NCI-H2196 treated with DMSO at 0.1 percent for 48 hours (cell line): ENCODE data around the gene NAA25.
"Not testable (repeated sequence)": the region's sequence is repeated elsewhere in the genome, so short reads cannot be mapped to it uniquely, and the experiment has no call there.

Experiments
- DNase-seq: peaks from one replicate; lab custom pipeline; 2025; ENCODE audit not compliant: unreplicated experiment; lab: John Stamatoyannopoulos, UW

NAA25 gene

GRCh38 chr12:112010415-112011344 lies 97.9 kb downstream of the NAA25 start:
- no peak for DNase-seq

DNA sequence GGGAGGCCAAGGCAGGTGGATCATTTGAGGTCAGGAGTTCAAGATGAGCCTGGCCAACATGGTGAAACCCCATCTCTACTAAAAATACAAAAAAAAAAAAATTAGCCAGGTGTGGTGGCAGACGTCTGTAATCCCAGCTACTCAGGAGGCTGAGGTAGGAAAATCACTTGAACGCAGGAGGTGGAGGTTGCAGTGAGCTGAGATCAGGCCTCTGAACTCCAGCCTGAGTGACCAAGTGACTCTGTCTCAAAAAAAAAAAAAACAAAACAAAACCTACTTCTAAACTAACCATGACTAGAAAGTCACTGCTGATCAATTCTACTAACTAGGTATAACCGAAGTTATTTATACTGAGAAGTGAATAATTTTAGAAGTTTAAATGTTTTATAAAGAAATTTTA lies 99.0 kb downstream of the NAA25 start:
- not testable (repeated sequence) for DNase-seq

- DNase-seq: no peak
Measured at GRCh38 chr12:112008918-112009317, 99.7 kb downstream of the NAA25 start.

DNA sequence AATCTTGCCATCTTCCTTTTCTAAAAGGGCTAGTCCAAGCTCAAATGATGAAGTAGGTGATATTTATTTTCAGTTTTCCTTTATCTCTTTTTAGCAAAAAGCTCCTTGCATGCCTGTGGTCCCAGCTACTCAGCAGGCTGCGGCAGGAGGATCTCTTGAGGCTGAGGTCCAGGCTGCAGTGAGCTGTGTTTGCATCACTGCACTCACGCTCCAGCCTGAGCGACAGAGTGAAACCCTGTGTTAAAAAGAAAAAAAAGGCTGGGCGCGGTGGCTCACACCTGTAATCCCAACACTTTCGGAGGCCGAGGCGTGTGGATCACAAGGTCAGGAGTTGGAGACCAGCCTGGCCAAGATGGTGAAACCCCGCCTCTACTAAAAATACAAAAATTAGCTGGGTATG lies 100.6 kb downstream of the NAA25 start:
- DNase-seq: no peak

DNA sequence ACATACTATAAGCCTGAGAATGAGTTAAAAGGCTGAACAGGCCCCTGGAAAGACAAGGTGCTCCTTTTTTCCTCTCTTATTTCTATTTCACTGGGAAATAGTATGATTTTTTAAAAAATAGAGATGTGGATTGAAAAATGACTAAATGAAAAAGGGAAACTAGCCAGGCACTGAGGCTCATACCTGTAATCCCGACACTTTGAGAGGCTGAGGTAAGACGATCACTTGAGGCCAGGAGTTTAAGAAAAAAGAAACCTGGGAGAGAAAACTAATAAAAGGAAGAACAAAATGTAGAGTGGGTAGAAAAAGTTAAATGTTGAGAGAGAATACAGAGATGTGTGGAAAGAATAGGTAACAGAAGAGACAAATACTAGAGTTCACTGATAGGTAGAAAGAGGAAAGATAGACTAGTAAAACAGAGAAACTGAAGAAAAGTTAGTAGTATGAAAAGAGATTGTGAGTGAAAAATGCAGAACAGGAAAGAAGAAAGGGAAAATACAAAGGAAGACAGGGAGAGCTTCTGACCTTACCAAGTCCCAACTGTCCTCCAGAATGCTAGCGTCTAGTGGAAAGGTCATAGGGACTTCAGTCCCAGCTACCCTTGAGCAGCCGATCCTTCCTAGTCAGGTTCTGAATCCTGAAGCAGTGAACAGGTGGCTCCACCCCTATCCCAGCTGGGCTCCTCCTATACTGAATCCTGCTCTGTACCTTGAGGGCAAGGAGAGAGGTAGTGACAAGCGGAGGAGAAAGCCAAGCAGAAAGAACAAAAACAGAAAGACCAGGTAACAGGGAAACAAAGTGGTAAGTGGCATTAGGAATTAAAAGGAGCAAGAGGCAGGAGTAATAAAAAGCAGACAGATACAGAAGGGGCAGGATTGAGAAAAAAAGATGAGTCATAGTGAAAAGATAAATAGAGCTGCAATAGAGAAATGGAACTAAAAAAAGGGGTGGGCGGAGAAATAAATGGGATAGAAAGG lies 102.9 kb downstream of the NAA25 start:
- DNase-seq: peak; percentile 49

GRCh38 chr12:112004041-112004440 lies 104.5 kb downstream of the NAA25 start:
- DNase-seq: no peak

DNA sequence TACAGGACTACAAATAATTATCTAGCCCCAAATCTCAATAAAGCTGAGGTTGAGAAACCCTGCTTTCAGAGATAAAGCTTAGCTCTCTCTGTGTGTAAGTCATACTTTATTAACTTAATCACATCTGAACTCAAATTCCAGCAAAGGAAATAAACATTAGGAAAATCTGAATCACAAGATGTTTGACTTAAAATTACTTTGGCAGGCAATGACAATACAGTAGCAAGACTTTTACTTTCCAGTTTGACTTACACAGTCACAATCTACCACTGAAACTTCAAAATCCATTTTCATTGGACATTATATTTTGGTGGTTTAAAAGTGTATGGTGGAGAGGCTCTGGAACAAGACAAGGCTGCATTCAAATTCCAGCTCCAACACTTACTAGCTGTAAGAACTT lies 107.0 kb downstream of the NAA25 start:
- DNase-seq: no peak

- no peak for DNase-seq
Measured at GRCh38 chr12:112000820-112001219, 107.8 kb downstream of the NAA25 start.

GRCh38 chr12:111999129-111999528 lies 109.5 kb downstream of the NAA25 start:
- not testable (repeated sequence) for DNase-seq

DNA sequence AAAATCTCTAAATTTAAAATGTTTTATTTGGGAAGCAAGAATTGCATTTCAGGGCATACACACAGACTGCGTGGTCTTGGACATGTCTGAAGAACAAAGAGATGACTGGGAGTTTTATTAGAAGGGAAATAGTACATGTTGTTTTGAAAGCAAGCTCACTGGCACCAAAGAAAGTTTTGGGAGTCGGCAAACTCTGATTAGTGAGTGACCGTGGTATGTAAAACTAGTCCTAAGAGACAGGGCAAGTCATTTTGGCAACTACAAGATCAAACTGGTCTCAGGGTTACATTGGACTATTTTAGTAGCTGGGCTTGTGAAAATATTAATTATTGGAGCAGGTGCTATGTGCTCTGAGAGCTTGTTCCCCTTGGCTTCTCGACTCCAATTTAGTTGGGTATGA lies 110.6 kb downstream of the NAA25 start:
- no peak for DNase-seq

DNA sequence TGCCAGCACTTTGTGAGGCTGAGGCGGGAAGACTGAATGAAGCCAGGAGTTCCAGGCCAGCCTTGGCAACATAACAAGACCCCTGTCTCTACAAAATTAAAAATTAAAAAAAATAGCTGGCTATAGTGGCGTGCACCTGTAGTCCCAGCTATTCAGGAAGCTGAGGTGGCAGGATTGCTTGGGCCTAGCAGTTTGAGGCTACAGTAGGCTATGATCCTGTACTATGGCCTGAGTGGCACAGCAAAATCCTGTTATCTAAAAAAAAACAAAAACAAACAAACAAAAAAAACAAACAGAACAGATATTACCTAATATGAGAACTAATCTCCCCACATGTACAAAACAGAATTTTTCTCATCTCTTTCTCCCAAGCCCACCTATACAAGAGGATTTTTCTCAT lies 111.3 kb downstream of the NAA25 start:
- no peak for DNase-seq

GRCh38 chr12:111995782-111996480 lies 112.7 kb downstream of the NAA25 start:
- no peak for DNase-seq

GRCh38 chr12:111994211-111995111 lies 114.1 kb downstream of the NAA25 start:
- DNase-seq: not testable (repeated sequence)

DNA sequence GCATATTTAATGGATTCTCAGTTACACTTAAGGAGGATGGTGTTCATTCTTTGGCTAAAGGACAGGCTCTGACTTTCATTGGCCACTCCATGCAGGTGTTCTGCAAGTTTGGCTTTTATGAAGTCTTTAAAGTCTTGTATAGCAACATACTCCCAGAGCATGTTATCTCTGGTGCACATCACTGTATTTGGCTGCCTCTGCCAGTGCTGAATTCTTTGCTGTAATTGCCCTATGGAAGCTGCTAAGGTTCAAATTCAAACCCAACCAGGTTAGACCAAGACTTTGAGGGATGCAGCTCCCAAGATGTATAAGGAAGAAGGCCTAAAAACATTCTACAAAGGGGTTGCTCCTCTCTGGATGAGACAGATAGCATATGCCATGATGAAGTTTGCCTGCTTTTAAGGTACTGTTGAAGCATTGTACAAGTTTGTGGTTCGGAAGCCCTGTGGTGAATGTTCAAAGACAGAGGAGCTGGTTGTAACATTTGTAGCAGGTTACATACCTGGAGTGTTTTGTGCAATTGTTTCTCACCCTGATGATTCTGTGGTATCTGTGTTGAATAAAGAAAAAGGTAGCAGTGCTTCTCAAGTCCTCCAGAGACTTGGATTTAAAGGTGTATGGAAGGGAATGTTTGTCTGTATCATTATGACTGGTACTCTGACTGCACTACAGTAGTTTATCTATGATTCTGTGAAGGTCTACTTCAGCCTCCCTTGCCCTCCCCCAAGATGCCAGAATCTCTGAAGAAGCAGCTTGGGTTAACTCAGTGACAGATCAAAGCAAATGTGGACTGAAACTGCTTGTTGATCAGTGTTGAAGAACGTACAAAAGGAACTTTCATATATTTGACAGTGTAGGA lies 115.1 kb downstream of the NAA25 start:
- DNase-seq: no peak

- no peak for DNase-seq
Measured at GRCh38 chr12:111992464-111992863, 116.1 kb downstream of the NAA25 start.

GRCh38 chr12:111991946-111992345 lies 116.6 kb downstream of the NAA25 start:
- DNase-seq: no peak

DNA sequence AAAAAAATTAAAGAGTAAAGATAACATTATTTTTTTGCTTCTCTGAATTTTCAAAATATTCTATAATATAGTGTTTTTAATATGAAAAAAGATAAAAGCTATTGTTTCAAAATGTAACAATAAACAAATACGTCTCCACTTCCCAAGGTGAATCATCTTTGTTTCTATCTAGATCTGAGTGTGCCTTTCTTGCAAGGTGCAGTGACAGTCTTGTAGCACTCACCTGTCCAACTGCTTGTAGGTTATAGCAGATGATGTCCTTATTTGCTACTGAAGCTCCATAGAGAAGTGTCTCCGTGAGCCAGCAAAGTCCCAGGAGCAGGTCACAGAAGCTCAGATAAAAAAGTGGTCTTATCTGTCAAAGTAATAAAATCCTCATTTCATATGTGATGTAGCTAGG lies 117.0 kb downstream of the NAA25 start:
- no peak for DNase-seq

DNA sequence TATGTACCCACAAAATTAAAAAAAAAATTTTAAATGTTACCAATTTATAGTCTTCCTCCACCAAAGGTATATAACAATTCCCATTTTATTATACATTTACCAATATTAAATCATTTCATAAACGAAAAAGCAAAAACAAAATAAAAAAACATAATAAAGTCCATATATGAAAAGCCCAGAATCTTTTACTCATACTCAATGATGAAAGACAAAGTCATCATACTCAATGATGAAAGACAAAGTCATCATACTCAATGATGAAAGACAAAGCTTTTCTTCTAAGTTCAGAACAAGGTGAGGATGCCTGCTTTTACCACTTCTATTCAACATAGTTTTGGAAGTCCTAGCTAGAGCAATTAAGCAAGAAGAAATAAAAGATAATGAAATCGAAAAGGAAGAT lies 123.8 kb downstream of the NAA25 start:
- DNase-seq: no peak

DNA sequence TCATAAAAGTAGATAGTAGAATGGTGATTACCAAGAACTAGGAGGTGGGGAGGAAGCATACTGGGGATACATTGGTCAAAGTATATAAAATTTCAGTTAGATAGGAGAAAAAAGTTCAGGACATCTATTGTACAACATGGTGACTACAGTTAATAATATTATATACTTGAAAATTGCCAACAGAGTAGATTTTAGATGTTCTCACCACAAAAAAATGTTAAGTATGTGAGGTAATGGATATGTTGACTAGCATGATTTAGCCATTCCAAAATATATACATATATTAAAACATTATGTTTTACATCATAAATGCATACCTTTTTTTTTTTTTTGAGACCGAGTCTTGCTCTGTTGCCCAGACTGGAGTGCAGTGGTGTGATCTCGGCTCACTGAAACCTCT lies 126.6 kb downstream of the NAA25 start:
- DNase-seq: no peak
